DND-41 (cell line): ENCODE data around the gene BMP8B.

Experiments used
- EZH2 ChIP-seq: IDR thresholded peaks from 3 replicates; pipeline ENCODE4 v1.6.1; 2012; ENCODE audit warnings: borderline replicate concordance, low read depth, mild to moderate bottlenecking, moderate library complexity, low read length, inconsistent platforms; ENCODE audit not compliant: severe bottlenecking
- TF ChIP-seq, protein P1 (sequence below): IDR thresholded peaks from 2 replicates; pipeline ENCODE4 v1.5.1; 2012; ENCODE audit warnings: borderline replicate concordance, low read length, moderate library complexity, mild to moderate bottlenecking; ENCODE audit not compliant: poor library complexity, severe bottlenecking; ENCODE audit errors: extremely low read depth

DNA sequence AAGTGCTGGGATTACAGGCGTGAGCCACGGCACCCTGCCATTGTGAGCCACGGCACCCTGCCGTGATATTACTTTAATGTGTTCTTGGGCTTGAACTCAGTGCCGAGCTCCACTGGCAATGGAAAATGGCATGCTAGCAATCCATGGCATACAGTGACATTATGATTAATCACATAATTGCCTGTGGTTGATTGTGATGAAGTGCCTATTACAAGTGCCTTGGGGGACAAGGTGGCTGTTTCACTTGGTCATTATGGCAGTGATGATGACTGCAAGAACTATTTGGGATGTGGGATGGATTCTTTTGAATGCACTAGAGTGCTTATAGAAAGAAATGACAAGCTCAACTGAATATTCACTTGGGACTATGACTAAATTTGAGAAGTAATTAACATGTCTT lies 75.1 kb downstream of the BMP8B start:
- TF ChIP-seq, protein P1, sequence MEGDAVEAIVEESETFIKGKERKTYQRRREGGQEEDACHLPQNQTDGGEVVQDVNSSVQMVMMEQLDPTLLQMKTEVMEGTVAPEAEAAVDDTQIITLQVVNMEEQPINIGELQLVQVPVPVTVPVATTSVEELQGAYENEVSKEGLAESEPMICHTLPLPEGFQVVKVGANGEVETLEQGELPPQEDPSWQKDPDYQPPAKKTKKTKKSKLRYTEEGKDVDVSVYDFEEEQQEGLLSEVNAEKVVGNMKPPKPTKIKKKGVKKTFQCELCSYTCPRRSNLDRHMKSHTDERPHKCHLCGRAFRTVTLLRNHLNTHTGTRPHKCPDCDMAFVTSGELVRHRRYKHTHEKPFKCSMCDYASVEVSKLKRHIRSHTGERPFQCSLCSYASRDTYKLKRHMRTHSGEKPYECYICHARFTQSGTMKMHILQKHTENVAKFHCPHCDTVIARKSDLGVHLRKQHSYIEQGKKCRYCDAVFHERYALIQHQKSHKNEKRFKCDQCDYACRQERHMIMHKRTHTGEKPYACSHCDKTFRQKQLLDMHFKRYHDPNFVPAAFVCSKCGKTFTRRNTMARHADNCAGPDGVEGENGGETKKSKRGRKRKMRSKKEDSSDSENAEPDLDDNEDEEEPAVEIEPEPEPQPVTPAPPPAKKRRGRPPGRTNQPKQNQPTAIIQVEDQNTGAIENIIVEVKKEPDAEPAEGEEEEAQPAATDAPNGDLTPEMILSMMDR: no peak
- TF ChIP-seq EZH2: no peak
